GM23338 (cell line): ENCODE data around the gene SRMS. TPM values are rescaled to one million over a fixed set of nuclear protein-coding genes. Genes with fewer than 3 reads are reported as not detected.

Source experiments
- ATAC-seq: fragments of 200-7000 bp; cut with Tn5 transposase; 3 replicates; pipeline ENCODE4 v1.9.1; 2020
- DNase-seq: peaks from one replicate; pipeline ENCODE4 v3.0.0-alpha.2; 2015; ENCODE audit warnings: low spot score
- H2AFZ ChIP-seq: fragments of 200-600 bp; sonication (generic); 2 replicates; pipeline ENCODE4 v1.8.0; 2016; ENCODE audit warnings: antibody characterized with exemption, mild to moderate bottlenecking, moderate library complexity
- H3F3A ChIP-seq: fragments of 200-600 bp; sonication (generic); replicated peaks from 2 replicates; pipeline ENCODE4 v1.8.0; 2017; ENCODE audit warnings: antibody characterized with exemption, mixed run types, low read depth
- H3K27ac ChIP-seq: fragments of 200-600 bp; sonication (generic); 2 replicates; pipeline ENCODE4 v1.6.1; 2016; ENCODE audit warnings: low read depth
- H3K27me3 ChIP-seq: fragments of 200-600 bp; sonication (generic); 2 replicates; pipeline ENCODE4 v1.8.0; 2016; ENCODE audit warnings: mild to moderate bottlenecking, mixed run types, moderate library complexity; ENCODE audit not compliant: insufficient read depth
- H3K36me3 ChIP-seq: fragments of 200-600 bp; sonication (generic); 2 replicates; pipeline ENCODE4 v1.8.0; 2016; ENCODE audit warnings: mild to moderate bottlenecking; ENCODE audit not compliant: insufficient read depth
- H3K4me1 ChIP-seq: fragments of 200-600 bp; sonication (generic); 2 replicates; pipeline ENCODE4 v1.8.0; 2016; ENCODE audit warnings: mild to moderate bottlenecking, moderate library complexity; ENCODE audit not compliant: insufficient read depth
- H3K4me2 ChIP-seq: fragments of 200-600 bp; sonication (generic); 2 replicates; pipeline ENCODE4 v1.7.1; 2017; ENCODE audit warnings: mixed run types
- H3K4me3 ChIP-seq: fragments of 200-600 bp; sonication (generic); 2 replicates; pipeline ENCODE4 v1.6.1; 2016; ENCODE audit warnings: mixed run types
- H3K79me2 ChIP-seq: fragments of 200-600 bp; sonication (generic); replicated peaks from 2 replicates; pipeline ENCODE4 v1.8.0; 2017; ENCODE audit warnings: mild to moderate bottlenecking; ENCODE audit not compliant: insufficient read depth
- H3K9me2 ChIP-seq: fragments of 200-600 bp; sonication (generic); 2 replicates; pipeline ENCODE4 v1.8.0; 2017; ENCODE audit not compliant: insufficient read depth
- H4K20me1 ChIP-seq: fragments of 200-600 bp; sonication (generic); replicated peaks from 2 replicates; pipeline ENCODE4 v1.8.0; 2017; ENCODE audit warnings: mild to moderate bottlenecking; ENCODE audit not compliant: insufficient read depth
- H3K27ac Mint-ChIP-seq: 2 replicates; pipeline ENCODE4 v1.8.0; 2020; ENCODE audit warnings: inconsistent platforms, mild to moderate bottlenecking, moderate library complexity, mixed read lengths
- H3K27me3 Mint-ChIP-seq: 3 replicates; pipeline ENCODE4 v1.8.0; 2022; ENCODE audit warnings: low read depth, mild to moderate bottlenecking, moderate library complexity, mixed read lengths, inconsistent platforms; ENCODE audit not compliant: insufficient read depth, poor library complexity
- H3K36me3 Mint-ChIP-seq: 3 replicates; pipeline ENCODE4 v1.8.0; 2021; ENCODE audit warnings: low read depth, mild to moderate bottlenecking, inconsistent platforms, moderate library complexity, mixed read lengths
- H3K4me1 Mint-ChIP-seq: 3 replicates; pipeline ENCODE4 v1.8.0; 2020; ENCODE audit warnings: mild to moderate bottlenecking, inconsistent platforms, mixed read lengths
- H3K4me3 Mint-ChIP-seq: 3 replicates; pipeline ENCODE4 v1.8.0; 2021; ENCODE audit warnings: moderate library complexity, mild to moderate bottlenecking, inconsistent platforms, mixed read lengths
- H3K9me3 Mint-ChIP-seq: 3 replicates; pipeline ENCODE4 v1.8.0; 2020; ENCODE audit warnings: moderate library complexity, mild to moderate bottlenecking, inconsistent platforms, mixed read lengths
- CREB1 ChIP-seq: fragments of 250-450 bp; sonication (Bioruptor Pico); IDR thresholded peaks from 2 replicates; pipeline ENCODE4 v1.5.0; 2020; ENCODE audit warnings: low read depth, mild to moderate bottlenecking, moderate library complexity
- ETS1 ChIP-seq: IDR thresholded peaks from 2 replicates; pipeline ENCODE4 v1.6.1; 2016; ENCODE audit warnings: antibody characterized with exemption
- JUNB ChIP-seq: IDR thresholded peaks from one replicate; pipeline ENCODE4 v1.6.1; 2016; ENCODE audit warnings: antibody characterized with exemption; ENCODE audit not compliant: unreplicated experiment
- NANOG ChIP-seq: IDR thresholded peaks from 2 replicates; pipeline ENCODE4 v1.6.1; 2016; ENCODE audit warnings: antibody characterized with exemption, borderline replicate concordance
- POLR2AphosphoS5 ChIP-seq: IDR thresholded peaks from 2 replicates; pipeline ENCODE4 v1.6.1; 2016; ENCODE audit warnings: antibody characterized with exemption, low read depth
- REST ChIP-seq: IDR thresholded peaks from one replicate; pipeline ENCODE4 v1.6.1; 2018; ENCODE audit warnings: antibody characterized with exemption; ENCODE audit not compliant: unreplicated experiment
- STAT1 ChIP-seq: IDR thresholded peaks from one replicate; pipeline ENCODE4 v1.6.1; 2016; ENCODE audit warnings: antibody characterized with exemption; ENCODE audit not compliant: unreplicated experiment
- ZNF114 ChIP-seq: fragments of 250-450 bp; sonication (Bioruptor Pico); IDR thresholded peaks from 2 replicates; pipeline ENCODE4 v1.5.0; 2020; ENCODE audit warnings: mild to moderate bottlenecking, moderate library complexity
- ZNF331 ChIP-seq: fragments of 250-450 bp; sonication (Bioruptor Pico); IDR thresholded peaks from 2 replicates; pipeline ENCODE4 v1.5.0; 2020; ENCODE audit warnings: low read depth, mild to moderate bottlenecking, moderate library complexity
- polyA plus RNA-seq: library from polyadenylated mRNA; unstranded; fragments of >200 nt; fragmentation: Nextera tagmentation; extraction: Ambion mirVana; gene quantifications from 2 replicates; pipeline ENCODE4 v1.2.1, GENCODE V29; 2016
- total RNA-seq: library from RNA; depleted of rRNA; stranded (reverse); fragments of >200 nt; shearing (Covaris generic); gene quantifications from 2 replicates; pipeline ENCODE4 v1.2.3, GENCODE V29; 2014
- TF ChIP-seq, protein P1 (sequence below): fragments of 250-450 bp; sonication (Bioruptor Pico); IDR thresholded peaks from 2 replicates; pipeline ENCODE4 v1.5.0; 2020; ENCODE audit warnings: mild to moderate bottlenecking, moderate library complexity
- TF ChIP-seq, protein P2 (sequence below), 2 experiments: fragments of 200-600 bp in 1 of 2; sonication (generic) in 1 of 2; conservative IDR thresholded peaks; 2 replicates each; pipeline versions ENCODE4 v1.5.1 to v1.6.1; 2016 to 2017; ENCODE audit warnings: antibody characterized with exemption in 2 of 2, low read depth in 2 of 2, mild to moderate bottlenecking in 2 of 2, moderate library complexity in 1 of 2

Gene SRMS
- total and polyA plus RNA-seq, 2 experiments from 2014 or later, result 0.23 to 0.59 TPM

DNA sequence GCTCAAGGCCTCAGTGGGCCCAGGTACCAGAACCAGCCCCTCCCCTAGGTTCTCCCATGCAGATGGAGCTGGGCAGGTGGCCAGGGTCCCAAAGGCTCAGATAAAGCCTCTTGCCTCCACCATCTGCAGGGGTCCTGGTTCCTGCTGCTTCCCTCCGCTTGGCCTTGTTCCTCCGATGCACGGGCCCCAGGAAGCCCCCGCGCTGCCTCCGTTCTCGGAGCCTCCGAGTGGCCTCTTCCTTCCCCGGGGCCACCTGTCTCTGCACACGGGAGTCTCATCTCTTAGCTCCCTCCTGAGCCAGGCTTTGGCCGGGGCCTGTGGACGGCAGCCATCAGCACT, 8.5 kb downstream of the SRMS start:
- Mint-ChIP-seq H3K4me1 (peaks cover 8% of the 10 kb centered on the region), H3K27ac (no peak overlapping the region), H3K36me3 (peaks cover 4% of the 10 kb centered on the region; the same call in 1 of the 3 replicates), H3K4me3 (no peak overlapping the region), H3K27me3 (peaks cover 9% of the 10 kb centered on the region), H3K9me3 (no peaks in the 10 kb centered on the region; the same call in 2 of the 3 replicates)
- H3K27me3 ChIP-seq, result no peaks in the 10 kb centered on the region
- DNase-seq, result no peak
- no peak overlapping the region for H3K4me3 ChIP-seq
- no peak overlapping the region for H3K4me2 ChIP-seq
- H2AFZ ChIP-seq, result peak overlapping the region; percentile 32; the same call in 1 of the 2 replicates
- no peaks in the 10 kb centered on the region for H4K20me1 ChIP-seq
- no peaks in the 10 kb centered on the region for H3K4me1 ChIP-seq
- TF ChIP-seq, protein P1, sequence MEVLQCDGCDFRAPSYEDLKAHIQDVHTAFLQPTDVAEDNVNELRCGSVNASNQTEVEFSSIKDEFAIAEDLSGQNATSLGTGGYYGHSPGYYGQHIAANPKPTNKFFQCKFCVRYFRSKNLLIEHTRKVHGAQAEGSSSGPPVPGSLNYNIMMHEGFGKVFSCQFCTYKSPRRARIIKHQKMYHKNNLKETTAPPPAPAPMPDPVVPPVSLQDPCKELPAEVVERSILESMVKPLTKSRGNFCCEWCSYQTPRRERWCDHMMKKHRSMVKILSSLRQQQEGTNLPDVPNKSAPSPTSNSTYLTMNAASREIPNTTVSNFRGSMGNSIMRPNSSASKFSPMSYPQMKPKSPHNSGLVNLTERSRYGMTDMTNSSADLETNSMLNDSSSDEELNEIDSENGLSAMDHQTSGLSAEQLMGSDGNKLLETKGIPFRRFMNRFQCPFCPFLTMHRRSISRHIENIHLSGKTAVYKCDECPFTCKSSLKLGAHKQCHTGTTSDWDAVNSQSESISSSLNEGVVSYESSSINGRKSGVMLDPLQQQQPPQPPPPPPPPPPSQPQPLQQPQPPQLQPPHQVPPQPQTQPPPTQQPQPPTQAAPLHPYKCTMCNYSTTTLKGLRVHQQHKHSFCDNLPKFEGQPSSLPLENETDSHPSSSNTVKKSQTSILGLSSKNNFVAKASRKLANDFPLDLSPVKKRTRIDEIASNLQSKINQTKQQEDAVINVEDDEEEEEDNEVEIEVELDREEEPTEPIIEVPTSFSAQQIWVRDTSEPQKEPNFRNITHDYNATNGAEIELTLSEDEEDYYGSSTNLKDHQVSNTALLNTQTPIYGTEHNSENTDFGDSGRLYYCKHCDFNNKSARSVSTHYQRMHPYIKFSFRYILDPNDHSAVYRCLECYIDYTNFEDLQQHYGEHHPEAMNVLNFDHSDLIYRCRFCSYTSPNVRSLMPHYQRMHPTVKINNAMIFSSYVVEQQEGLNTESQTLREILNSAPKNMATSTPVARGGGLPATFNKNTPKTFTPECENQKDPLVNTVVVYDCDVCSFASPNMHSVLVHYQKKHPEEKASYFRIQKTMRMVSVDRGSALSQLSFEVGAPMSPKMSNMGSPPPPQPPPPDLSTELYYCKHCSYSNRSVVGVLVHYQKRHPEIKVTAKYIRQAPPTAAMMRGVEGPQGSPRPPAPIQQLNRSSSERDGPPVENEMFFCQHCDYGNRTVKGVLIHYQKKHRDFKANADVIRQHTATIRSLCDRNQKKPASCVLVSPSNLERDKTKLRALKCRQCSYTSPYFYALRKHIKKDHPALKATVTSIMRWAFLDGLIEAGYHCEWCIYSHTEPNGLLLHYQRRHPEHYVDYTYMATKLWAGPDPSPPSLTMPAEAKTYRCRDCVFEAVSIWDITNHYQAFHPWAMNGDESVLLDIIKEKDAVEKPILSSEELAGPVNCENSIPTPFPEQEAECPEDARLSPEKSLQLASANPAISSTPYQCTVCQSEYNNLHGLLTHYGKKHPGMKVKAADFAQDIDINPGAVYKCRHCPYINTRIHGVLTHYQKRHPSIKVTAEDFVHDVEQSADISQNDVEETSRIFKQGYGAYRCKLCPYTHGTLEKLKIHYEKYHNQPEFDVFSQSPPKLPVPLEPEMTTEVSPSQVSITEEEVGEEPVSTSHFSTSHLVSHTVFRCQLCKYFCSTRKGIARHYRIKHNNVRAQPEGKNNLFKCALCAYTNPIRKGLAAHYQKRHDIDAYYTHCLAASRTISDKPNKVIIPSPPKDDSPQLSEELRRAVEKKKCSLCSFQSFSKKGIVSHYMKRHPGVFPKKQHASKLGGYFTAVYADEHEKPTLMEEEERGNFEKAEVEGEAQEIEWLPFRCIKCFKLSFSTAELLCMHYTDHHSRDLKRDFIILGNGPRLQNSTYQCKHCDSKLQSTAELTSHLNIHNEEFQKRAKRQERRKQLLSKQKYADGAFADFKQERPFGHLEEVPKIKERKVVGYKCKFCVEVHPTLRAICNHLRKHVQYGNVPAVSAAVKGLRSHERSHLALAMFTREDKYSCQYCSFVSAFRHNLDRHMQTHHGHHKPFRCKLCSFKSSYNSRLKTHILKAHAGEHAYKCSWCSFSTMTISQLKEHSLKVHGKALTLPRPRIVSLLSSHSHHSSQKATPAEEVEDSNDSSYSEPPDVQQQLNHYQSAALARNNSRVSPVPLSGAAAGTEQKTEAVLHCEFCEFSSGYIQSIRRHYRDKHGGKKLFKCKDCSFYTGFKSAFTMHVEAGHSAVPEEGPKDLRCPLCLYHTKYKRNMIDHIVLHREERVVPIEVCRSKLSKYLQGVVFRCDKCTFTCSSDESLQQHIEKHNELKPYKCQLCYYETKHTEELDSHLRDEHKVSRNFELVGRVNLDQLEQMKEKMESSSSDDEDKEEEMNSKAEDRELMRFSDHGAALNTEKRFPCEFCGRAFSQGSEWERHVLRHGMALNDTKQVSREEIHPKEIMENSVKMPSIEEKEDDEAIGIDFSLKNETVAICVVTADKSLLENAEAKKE (CRISPR knock-in tag), result no peak
- TF ChIP-seq STAT1 (no peak), ZNF114 (CRISPR knock-in tag) (no peak), REST (no peak), NANOG (no peak), CREB1 (CRISPR knock-in tag) (no peak), ETS1 (no peak), POLR2AphosphoS5 (no peak), JUNB (no peak), ZNF331 (CRISPR knock-in tag) (no peak)
- TF ChIP-seq, protein P2, sequence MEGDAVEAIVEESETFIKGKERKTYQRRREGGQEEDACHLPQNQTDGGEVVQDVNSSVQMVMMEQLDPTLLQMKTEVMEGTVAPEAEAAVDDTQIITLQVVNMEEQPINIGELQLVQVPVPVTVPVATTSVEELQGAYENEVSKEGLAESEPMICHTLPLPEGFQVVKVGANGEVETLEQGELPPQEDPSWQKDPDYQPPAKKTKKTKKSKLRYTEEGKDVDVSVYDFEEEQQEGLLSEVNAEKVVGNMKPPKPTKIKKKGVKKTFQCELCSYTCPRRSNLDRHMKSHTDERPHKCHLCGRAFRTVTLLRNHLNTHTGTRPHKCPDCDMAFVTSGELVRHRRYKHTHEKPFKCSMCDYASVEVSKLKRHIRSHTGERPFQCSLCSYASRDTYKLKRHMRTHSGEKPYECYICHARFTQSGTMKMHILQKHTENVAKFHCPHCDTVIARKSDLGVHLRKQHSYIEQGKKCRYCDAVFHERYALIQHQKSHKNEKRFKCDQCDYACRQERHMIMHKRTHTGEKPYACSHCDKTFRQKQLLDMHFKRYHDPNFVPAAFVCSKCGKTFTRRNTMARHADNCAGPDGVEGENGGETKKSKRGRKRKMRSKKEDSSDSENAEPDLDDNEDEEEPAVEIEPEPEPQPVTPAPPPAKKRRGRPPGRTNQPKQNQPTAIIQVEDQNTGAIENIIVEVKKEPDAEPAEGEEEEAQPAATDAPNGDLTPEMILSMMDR (conservative IDR thresholded peaks at IDR 0.05; ENCODE audit: low read depth in 2 of 2), result no peak
- H3K36me3 ChIP-seq, result no peaks in the 10 kb centered on the region
- H3F3A ChIP-seq, result no peaks in the 10 kb centered on the region
- H3K9me2 ChIP-seq, result no peaks in the 10 kb centered on the region
- H3K27ac ChIP-seq, result no peak overlapping the region
- H3K79me2 ChIP-seq, result no peaks in the 10 kb centered on the region
- no peak for ATAC-seq
